Measurements from ENCODE around the gene ABCF1.

ABCF1 gene

DNA sequence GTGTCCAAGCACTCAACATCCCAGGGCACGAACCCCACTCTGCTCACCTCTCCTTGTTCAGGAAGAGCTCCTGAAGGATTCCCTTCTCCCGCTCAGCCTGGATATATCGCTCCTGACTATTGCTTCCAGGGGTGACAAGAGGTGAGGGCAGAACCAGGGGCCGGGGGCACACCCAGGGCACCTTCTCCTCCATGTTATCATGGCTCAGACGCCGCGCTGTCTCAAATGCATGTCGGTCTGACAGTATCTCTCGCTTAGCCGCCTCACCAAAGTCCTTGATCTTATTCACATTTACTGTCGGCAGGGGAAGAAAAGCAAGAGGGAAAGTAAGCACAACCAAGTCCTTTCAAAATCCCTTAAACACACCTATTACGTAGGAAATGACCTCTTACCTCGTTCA lies 32.7 kb downstream of the ABCF1 start:
- no peak for DNase-seq

DNA sequence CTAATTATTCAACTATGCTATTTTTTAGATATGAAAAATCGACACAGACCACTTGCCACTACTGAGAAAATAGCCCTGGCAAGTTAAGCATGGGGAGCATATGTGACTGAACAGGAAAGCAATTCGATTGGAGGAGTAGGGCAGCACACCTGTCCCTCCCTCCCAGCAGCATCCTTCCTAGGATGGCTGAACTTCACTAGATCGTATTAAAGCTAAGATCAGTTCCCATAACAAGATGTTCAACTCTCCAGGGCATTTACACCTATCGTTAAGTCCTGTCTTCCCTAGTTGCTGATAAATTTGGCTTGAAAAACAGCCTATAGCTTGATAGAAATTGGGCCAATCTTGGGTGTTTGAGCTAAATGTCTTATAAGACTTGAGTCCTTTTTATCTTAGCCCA lies 38.8 kb downstream of the ABCF1 start:
- DNase-seq = no peak

DNA sequence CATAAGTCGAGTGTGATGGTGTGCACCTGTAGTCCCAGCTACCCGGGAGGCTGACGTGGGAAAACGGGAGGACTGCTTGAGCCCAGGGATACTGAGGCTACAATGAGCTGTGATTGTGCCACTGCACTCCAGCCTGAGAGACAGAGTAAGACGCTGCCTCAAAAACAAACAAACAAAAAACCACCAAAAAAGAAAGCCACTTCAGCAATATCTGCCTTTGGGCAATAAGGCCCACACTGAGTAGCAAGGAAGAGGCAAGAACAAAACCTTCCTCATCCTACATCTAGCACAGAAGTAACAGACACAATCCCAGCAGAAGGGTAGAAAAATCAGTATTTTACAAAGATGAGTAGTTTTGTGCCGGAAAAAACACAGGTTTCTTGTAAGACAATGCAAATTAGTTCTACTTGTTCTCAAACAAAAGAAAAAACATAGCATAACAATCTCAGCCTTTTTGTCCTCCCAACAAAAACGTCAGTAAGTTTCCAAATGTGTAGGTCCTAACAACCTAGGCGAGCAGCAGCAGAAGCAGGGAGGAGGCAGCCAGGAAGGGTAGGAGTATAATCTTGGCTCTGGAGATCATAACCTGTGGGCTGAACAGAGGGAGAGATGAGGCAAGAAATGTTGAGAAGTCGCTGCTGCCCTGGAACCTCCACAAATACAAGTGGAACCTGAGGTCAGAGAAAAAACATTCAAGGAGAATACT lies 40.1 kb downstream of the ABCF1 start:
- DNase-seq = no peak

DNA sequence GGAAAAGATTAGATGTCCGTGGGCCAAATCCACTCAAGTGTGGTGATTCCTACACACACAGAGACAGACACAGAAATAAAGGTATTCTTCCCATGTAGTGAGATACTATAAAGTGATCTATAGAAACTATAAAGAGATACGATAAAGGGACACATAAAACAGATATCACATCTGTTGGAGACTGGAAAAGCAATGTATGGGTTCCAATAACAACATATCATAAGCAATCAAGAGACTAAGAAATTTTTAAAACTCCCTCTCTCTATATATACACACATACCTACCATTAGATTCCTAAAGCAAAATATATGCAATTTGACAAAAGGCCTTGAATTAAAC lies 40.6 kb downstream of the ABCF1 start:
- no peak for DNase-seq

DNA sequence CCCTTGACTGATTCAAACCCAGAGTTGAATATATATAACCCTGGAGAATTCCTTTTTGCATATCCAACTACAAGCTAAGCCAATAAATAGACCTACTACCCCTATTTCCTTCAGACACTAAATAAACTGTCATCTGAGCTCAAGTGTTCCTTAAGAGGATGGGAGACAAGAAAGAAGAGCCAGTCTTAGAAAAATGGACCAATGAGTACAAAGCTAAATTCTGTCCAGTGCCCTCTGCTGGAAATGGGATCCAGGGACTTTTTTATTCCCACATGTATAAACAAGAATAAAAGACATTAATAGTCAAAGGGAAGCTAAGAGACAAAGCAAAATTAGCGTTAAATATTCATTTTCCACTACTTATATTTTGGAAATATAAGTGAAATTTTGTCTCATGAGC lies 41.0 kb downstream of the ABCF1 start:
- DNase-seq = no peak

DNA sequence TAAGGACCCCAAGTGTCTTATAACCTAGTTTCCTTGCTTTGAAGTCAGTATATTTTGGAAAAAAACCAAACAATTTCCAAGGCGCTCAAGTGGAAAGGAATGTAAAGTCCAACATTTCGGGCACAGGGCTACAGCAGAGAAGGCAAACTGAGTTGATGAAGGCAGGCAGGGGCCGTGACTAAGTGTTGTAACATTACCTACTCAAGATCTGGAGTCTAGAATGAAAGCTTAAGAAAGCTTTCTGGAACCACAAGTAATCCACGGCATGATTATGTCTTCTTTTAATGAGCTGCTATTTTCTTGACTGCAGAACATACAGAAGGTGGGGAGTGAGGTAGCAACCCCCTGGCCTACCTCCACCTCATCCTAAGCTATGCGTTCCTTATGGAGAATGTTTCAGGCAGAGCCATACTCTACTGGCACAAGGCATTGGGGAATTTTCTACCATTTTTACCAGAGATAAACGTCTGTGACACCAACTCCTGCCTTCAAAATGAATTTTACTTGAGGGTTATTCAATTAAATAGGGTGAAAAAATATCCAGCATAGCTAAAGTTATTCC lies 41.5 kb downstream of the ABCF1 start:
- no peak for DNase-seq

DNA sequence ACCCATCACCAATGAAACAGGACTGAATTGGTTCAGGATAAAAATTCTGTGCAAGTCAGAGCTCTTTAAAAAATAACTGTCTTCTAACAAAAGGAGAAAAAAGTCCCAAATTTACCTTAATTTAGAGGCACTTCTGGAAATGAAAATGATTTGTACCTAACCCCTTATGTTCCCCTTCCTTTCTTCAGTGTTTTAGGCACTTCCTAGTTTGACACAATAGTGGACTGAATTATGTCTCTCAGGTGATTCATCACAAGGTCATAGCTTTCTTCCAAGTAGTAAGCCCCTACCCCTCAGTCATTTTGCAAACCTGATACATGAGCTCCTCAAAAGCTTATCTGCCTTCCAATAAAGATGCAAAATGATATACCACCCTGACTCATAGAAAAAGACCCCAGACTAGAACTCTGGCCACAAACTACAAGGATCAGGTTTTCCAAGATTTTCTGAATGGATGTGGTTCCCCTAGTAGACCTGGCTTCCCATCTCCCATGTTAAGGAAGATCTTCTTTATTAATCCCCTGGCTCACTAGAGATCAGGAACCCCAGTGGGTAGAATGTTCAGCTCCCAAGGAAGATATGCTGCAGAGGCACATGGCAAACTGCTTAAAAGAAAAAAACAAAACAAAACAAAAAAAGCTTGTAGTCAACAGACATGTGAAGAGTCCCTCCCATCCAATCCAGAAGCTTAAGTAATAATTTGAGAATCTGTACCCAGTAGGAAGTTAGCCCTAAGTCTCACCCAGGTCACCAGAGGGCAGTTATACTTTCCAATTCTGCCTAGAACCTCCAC lies 42.2 kb downstream of the ABCF1 start:
- DNase-seq = no peak

DNA sequence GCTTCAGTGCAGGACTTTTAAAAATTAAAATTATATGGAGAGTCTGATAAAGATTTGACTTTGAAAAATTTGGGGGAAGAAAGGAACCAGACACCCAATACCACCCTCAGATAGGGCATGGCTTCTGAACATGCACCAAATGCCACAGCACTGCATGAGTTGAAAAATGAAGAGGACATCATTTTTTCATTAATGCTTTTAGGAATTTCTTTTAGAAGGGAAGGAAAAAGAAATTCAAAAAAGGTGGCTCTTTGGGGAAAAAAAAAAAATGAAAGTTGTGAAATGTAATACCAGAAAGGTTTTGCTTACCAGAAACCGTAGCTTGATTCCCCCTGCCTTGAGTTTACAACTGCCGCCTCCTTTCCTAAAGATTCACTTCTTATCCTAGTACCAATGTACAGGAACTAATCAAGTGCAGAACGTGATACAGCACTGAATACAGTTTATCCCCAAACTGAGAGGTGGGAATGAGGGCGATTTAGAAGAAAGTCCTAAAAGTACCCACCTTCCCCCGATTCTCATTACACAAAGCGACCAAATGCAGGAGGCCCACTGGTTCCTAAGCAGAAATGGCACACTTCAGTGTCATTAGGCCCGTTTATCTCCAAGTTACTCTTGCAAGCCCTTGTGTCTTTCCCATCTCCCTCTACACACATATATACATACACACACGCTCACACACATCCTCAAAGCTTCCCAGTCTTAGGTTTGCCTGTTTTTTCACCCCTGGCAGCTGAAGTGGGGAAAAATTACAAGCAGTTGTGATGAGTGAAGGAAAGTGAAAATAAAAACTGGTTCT lies 43.0 kb downstream of the ABCF1 start:
- no peak for DNase-seq

DNA sequence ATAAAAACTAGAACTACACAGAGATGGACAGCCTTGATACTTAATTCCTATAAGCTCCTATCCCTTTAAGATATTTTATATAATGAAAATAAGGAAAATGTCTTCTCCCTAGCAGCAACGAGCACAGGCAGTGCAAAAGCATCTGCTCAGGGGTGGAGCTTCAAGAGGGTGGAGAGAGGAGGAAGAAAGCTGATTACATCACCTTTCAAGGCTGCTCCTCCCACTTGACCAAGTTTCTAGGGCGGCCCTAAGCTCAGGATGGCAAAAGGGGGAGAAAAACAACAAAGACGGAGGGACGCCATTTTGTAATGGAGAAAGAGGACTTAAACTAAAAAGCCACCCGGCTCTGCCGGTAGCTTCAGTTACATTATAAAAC lies 43.6 kb downstream of the ABCF1 start:
- peak in 3 of 4 experiments; percentile 41 to 65 (median 52) for DNase-seq

DNA sequence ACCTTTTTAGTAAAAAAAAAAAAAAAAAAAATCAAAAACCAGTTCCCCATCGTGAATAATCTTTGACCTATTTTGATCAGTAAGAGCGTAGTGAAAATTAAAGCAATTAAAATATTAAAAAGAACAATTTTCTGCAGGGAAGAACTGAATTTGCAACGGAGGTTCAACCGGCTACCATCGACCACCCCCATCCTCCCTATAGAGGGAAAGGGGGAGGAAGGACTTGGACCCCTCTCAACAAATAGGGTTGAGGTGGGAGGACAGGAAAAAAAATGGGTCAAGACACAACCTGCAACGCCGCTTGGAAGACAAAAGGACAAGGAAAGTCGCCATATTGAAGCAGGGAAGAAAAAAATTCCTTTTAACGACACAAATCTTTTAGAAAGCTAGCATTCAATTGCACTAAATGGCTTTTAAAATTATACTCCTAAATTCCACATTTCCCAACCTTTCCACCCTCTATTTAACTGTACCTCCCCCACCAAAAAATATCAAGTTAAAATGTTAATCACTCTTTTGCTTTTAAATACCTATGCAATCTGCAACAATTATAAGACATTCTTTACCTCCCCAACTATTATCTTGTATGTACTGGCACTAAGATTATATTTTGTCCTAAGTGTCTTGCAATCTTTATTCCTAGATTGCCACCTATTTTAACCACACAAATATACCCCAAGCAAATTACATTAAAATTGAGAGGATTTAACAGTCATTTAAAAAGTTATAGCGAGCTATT lies 44.1 kb downstream of the ABCF1 start:
- DNase-seq = peak in 1 of 4 experiments; percentile 22

DNA sequence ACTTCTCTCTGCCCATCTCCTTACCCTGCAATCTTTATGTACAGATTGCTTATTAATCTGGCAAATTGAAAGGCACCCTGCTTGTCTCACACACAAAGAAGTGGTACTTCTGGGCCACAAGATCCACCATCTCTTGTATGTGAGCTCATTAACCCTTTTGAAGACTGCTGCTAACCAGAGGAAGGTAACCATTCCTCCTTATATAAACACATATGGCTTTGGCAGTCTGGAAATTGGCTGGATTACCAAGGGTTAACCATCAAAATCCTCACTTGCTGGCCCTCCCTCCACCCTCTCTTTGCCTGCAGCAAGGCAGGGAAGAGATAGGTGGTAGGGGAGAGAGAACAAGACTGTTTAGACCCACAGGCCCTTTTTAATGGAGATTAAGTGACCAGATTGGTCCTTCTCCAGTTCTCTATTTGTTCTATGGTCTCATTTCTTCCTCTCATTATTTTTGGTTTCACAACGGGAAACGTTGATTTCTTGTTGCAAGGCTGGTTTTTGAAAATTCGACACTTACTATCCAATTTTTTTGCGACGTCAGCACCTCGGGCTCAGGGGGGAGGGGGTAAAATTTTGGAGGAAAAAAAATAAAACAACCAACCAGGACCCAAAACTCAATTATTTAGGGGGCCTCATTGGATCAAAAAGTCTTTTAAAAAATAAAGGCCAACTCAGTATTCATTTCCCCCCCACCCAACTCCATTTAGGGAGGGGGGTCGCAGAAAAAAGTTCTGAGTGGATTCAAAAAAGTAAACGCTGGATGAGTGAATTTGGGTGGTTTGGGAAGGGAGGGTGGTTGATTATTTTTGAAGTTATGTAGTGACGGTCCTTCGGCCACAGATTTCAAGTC lies 44.9 kb downstream of the ABCF1 start:
- peak in 1 of 4 experiments; percentile 25 for DNase-seq

DNA sequence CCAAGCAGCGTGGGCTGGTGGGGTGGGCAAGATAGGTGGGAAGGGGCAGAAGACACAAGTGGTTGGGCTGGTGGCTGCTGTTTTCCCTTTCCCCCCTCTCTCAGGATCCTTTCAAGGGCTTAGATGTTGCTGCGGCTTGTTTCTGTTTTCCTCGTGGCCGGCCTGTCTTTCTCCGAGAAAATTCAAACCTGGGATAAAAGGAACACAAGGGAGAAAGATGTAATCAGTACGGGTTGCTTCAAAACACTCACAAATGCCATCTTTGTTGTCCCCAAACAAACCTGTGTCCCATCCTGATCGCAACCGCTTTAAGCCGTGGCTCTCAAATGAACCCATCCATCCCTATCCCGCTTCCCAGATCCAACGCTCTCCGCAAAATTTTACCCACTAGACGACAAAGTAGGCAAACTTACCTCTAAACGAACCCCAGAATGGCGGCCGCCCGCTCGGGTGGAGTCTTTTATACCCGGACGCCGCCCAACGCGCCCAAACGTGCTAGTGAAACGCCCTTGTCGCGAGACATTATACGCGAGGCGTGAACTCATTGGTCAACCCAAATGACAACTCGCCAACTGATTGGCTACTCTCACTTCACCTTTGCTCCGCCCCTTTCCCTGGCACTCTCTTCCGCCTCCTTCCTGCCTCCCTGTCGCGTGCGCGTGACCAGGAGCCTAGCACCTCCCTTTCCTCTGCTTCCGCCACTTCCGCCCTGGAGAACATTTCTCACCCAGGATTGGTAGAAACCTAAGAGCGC lies 45.7 kb downstream of the ABCF1 start, which contains the start of gene PPP1R10:
PPP1R10 (minus strand) TSS at position 433 of the 754 bp plus-strand sequence. CDS start 7,299 bp downstream, outside the sequence.
- peak; percentile 89 to 96 (median 92) for DNase-seq

DNA sequence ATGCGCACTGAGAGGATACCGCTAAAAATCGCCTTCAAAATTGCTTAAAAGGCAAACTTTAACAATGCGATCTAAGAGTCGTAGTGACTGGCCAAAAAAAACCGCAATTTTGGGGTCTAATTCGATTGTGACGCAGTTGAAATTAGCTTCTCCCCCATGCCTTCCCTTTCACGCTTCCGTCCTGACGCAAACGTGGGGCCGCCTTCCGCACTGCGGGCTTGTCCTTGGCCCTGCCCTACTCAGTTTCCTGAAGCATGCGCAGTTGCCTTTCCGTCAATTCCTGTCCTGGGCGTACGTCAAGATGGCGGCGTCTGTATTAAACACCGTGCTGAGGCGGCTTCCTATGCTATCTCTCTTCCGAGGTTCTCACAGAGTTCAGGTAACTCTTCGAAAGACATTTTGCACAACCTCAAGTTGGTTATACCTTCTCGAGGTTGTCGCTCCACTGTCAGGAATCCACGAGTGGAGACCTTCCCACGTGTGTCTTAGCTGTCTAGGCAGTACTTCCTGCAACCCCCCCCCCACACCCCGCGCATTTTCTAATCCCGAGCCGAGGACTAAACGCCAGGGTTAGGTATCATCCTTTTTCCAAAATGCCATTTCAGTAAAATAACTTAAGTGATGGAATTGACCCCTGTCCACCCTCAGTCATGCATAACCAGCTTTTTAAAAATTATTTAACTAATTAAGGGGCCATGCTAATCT lies 46.5 kb downstream of the ABCF1 start, which contains the start of gene MRPS18B:
MRPS18B (plus strand) TSS at position 276 of the 705 bp plus-strand sequence; CDS start at position 302, 26 bp downstream.
- peak; percentile 88 to 94 (median 90) for DNase-seq

DNA sequence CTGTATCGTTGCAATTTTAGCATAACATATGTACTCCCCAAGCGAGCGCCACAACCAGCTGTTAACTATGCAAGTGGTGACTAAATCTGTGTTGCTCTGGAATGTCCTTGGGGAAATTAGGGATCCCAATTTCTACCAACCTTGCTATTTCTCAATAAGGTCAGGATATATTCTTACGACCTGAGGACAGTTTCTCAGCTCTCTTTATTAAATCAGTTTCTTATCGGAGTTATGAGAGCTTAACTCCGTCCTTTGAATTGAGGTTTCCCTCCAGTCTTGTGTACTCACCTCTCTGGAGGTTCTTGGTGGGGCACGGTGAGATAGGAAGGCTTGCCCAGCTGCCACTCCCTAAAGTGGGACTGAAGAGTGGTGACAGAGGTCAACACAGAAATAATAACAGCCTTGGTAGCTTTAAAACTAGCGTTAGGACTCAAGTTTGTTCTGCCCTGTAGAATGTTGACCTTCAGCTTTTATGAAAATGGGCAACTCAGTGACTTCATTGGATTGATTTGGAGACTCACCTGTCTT lies 47.1 kb downstream of the ABCF1 start:
- DNase-seq = no peak

DNA sequence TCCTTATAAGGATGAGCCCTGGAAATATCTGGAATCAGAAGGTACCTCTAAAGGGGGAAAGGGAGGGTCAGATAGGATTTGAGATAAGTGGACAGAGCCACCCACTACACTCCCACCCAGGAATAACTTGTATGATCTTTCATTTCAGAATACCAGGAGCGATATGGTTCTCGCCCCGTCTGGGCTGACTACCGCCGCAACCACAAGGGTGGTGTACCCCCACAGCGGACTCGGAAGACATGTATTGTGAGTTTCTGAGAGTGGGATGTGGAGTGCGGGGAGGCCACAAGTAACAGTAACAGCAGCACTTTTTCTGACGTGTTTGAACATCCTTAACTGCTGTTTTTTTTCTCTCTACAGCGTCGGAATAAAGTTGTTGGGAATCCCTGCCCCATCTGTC lies 48.3 kb downstream of the ABCF1 start:
- DNase-seq = no peak

DNA sequence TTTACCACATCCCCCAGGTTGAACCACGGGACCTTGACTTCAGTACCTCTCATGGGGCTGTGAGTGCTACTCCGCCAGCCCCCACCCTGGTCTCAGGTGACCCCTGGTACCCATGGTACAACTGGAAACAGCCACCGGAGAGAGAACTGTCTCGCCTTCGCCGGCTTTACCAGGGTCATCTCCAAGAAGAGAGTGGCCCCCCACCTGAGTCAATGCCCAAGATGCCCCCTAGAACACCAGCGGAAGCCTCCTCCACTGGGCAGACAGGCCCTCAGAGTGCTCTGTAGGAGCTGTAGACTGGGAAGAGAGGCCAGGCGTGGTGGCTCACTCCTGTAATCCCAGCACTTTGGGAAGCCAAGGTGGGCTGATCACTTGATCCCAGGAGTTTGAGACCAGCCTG lies 54.3 kb downstream of the ABCF1 start:
- no peak for DNase-seq

DNA sequence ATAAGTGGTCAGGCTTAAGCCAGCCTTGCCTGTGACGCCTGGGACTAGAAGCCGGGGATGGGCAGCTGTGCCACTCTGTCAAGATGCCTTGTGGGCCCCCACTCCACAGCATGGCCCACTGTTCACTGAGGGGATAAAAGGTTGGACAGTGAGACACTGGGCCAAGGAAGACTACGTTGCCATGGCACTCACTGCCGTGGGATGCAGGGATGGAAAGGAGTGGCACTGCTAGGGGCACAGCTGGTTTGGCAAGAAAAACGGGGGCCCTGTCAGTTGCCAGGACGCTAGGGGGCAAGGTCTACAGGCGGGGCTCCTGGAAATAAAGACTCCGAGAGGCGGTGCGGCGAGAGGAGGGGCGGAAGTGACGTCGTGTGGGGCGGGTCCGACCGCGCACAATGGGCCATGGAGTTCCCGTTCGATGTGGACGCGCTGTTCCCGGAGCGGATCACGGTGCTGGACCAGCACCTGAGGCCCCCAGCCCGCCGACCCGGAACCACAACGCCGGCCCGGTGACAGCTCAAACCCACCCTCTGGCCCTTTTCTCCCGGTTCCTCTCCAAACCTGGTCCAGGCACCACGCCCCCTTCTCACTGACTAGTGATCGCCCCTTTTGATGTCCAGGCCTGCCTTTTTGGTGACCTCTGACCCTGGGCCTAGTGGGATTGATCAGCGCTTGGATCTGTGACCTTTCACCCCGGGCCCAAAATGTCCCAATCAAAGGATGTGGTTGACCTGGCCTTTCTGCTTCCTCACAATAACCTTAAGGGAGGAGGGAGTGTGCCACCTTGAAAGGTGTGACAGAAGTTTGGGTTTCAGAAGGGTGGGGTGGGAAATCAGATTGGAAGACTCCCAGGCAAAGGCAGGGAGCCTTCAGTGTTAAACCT lies 55.5 kb downstream of the ABCF1 start, which contains the start of gene ATAT1:
ATAT1 (plus strand) TSS at position 391 of the 883 bp plus-strand sequence.
- DNase-seq = peak; percentile 48 to 85 (median 74)

DNA sequence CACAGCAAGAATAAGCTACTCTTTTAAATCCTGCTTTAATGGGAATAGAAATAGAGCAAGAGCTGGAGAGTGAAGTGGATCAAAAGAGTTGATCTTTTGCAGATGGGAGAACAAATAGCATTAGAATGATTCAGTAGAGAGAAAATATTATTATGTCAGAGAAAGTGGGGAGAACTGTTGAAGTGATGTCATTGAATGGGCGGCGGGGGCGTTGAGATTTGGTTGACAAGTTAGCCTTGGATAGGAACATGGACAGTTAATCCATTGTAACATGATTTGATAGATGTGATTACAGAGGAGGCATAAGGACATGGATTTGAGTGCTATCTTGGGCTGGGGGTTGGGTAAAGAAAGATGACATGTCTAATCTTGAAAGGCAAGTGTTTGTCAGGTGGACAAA lies 64.6 kb downstream of the ABCF1 start:
- no peak for DNase-seq
